HG03575 (cell line): ENCODE measurements around the gene PLXNA4.

Experiments used
- ATAC-seq: cut with Tn5 transposase; IDR thresholded peaks from one replicate; pipeline ENCODE4 v1.9.1; 2021; ENCODE audit not compliant: unreplicated experiment, insufficient number of reproducible peaks, low FRiP score; ENCODE audit errors: extremely low read depth

The PLXNA4 gene

DNA sequence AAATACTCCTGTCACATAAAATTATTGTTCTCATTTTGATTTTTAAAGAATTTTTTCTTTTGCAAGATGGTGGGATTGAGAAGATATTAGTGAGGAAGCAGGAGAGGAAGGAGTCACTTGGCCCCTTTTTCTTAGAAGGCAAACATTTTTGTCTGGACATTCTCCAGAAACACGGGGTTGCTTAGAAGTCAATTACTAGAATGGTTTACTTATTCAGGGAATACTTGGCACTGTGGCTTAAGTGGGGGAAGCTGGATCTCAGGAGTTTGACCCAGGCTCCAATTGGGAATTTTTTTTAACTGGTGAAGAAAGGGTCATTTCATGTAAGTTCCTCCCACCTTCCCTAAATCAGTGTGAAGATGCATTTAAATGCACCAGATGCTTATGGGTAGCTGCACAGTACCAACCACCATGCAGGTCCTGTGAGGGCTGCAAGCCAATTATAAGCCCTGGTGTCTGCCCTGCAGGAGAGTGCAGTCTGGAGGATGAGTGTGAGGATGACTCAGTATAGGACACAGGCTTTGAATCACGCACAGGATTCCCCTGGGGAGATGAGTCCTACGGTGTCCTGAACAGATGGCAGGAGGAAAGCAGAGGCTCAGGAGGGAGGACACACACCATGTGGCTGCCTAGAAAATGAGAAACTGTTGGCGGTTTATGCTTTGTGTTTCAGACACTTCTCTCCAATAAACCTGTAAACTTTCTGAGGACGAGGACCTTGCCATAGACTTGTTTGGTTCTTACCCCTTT is 299.1 kb downstream of the PLXNA4 start:
- no peak for ATAC-seq

GRCh38 chr7:132276234-132276630 is 300.0 kb downstream of the PLXNA4 start:
- no peak for ATAC-seq

- no peak for ATAC-seq
Observed at GRCh38 chr7:132275416-132276233, 300.6 kb downstream of the PLXNA4 start.

- no peak for ATAC-seq
Observed at GRCh38 chr7:132272763-132273371, 303.4 kb downstream of the PLXNA4 start.

DNA sequence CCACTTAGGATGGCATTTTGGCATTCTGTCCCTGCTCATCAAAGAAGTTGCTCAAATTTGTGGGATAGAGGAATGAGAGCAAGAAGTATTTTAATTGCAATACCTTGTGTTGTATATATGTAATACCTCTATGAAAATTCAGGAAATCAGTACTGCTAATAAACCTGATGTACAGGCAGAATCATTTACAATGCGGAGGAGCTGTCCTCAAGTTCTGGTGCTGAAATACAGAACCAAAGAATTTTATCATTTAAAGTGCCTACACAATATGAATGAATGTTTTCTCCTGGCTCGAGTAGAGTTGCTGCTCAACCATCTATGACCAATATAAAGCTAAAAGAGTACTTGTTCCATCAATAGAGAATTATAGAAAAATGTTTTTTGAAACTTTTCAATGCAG is 305.8 kb downstream of the PLXNA4 start:
- ATAC-seq: no peak

DNA sequence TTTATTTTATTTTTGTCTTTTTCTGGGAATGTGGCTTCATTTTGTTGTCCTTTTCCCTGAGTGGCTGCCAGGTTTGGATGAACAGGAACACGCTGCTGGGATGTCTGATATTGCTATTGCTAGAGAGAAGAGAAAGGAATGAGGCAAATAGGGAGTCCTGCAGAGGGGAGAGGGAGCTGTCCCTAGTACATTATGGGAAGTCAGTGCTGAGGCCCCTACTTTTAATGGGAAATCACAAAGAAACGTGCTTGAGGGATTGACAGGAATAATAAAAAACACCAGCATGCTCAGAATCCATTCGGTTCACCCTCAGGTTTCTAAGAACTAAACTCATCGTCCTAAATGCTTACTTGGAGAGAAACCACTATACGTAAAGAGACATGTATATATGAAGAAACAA is 306.6 kb downstream of the PLXNA4 start:
- no peak for ATAC-seq

- ATAC-seq: no peak
Observed at GRCh38 chr7:132263151-132263550, 313.1 kb downstream of the PLXNA4 start.

DNA sequence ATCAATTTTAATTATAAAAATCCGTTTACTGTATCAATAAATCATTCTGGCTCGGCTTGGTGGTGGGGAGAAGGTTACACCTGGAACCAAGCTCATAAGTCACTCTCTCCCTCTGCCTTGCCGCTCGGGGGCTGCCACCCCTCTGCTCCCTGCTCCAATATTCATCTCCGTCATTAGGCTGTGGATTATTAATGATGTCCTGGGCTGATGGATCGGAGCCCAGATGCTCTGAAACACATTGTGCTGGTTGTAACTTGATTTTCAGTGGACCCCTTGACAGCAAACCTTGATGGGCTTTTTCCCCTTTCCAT is 314.2 kb downstream of the PLXNA4 start:
- no peak for ATAC-seq

- ATAC-seq: no peak
Observed at GRCh38 chr7:132261327-132262159, 314.7 kb downstream of the PLXNA4 start.

- no peak for ATAC-seq
Observed at GRCh38 chr7:132258231-132258630, 318.0 kb downstream of the PLXNA4 start.

DNA sequence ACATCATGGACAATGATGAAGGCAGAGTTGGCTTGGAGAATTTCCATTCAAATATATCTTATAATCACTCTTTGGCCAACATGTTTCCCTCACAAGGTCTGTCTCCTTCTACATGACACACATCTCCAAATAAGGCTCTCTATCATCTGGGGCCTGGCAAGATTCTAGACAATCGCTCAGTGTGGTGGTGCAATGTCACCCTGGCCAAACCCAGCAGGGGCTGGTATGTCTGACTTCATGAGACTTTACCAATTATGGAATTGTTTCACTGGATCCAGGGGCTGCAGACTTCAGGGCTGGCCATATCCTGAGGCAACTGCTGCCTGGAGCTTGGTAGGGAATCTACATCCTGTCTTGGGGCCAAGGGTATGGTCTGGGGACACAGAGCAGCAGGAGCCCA is 319.0 kb downstream of the PLXNA4 start:
- no peak for ATAC-seq

DNA sequence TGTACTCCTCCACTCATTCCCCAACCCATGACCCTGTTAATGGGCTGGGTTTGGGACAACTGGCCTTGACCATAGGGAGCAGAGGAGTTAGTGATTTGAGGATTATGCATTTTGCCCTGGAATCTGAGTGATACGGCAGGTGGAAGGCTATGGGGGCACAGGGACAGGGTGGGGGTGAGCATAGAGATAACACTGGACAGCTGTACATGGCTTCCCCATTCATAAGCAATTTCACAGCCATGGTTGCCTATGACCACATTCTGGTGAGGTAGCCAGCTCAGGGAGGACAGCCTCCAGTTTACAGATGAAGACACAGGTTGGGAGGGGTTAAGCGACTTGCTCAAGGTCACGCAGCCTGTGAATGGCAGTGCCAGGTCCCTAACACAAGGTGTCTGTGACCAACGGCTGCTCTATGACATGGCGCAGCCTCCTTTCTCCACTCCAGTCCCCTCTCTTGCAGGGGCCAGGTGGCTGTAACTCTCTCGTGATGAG is 319.5 kb downstream of the PLXNA4 start:
- no peak for ATAC-seq

- ATAC-seq: no peak
Observed at GRCh38 chr7:132255898-132256297, 320.4 kb downstream of the PLXNA4 start.

- ATAC-seq: no peak
Observed at GRCh38 chr7:132255115-132255797, 321.0 kb downstream of the PLXNA4 start.

GRCh38 chr7:132254455-132254854 is 321.8 kb downstream of the PLXNA4 start:
- ATAC-seq: no peak

GRCh38 chr7:132252793-132253100 is 323.5 kb downstream of the PLXNA4 start:
- ATAC-seq: no peak

DNA sequence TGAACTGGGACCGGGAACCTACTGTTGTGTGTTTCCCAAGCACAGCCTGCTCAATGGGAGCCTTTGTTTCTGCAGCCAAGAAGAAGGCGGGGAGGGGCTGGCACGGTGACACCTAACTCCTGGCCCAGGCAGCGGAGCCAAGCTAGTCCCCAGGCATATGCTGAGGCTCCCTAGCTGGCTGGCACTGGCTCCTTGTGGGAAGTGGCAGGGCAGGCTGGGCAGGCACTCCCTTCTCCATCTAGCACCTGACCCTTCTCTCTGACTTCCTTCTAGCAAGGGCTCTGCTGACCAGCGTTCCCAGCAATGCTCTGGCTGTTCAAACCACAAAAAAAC is 325.0 kb downstream of the PLXNA4 start:
- ATAC-seq: no peak

DNA sequence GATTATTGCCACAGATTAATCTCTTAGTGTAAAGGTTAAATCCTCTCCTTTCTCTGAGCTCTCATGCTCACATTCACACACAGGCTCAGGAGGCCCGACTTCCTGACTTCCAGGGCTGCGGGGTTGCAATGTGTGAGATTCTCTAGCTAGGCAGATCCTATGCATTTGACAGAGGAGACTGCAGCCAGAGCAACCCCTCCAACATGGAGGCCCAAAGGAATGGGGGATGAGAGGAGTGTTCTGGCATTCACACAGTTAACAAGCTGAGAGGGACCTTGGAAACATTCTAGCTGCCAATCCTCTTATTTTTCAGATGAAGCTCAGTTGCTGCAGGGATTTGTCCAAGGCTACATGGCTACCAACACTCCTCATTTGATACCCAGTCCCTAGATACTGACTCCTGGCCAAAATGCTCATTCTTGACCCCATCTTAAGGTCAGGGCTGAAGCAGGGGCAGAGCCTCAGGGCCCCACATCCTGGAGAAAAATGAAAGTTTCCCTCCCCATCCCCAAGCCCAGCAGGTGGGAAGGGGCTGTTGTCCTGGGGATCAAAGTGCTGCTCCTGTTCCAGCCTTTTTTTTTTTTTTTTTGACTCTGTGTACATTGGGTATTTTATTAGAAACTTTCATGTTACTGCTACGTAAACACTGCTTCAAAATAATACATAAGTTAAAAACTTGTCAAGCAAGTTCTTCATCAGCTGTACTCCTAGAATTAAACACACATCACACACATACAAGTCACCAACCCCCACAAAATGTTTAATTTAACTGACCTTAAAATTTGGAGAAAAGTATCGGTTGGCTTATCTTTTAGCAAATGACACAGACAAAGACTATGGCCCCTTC is 325.6 kb downstream of the PLXNA4 start:
- no peak for ATAC-seq
